ENCODE data around the gene CCDC134. TPM values are rescaled to one million over a fixed set of nuclear protein-coding genes. Genes with fewer than 3 reads are reported as not detected.

Gene CCDC134
- polyA plus RNA-seq, 1 donor (not counting 4 experiments of a cell fraction or from before 2014, with no cell fraction given), result 4.1 TPM

DNA sequence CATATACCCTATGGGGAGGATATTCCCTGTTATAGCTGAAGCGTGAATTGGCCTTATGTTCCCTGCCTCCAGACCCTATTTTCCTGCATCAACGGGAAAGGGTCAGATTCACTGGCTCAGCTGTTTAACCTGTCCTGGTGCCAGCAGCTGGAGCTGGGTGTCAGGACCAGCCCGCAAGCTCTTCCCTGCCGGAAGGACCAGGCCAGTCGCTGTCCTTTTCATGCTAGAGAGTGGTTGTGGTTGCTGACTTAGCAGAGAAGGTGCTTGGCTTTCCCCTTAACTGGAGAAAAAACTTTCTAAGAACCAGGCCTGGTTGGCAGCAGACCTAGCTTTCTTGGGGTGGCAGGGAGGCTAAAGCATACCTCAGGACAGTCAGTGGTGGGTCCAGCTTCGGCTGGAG, 27.2 kb downstream of the CCDC134 start:
- H4K20me1 ChIP-seq (ENCODE audit: control insufficient read depth, extremely low read depth, insufficient read depth, low read length), result no peaks in the 10 kb centered on the region
- no peak overlapping the region for H3K4me2 ChIP-seq (ENCODE audit: control insufficient read depth, extremely low read depth, insufficient read depth, low read depth, low read length)
- dilution Hi-C loops (cut with MboI; ENCODE audit: extremely low pct_ligation_motif_present, low sequenced_read_pairs), result no loop called here
- no peaks in the 10 kb centered on the region for H3K9me1 ChIP-seq (ENCODE audit: control insufficient read depth, extremely low read depth, insufficient read depth, low read length)
- H2AFZ ChIP-seq (ENCODE audit: control insufficient read depth, low read length), result no peak overlapping the region
- TF ChIP-seq EZH2 (IDR thresholded peaks at IDR 0.05; ENCODE audit: low read length) (no peak), CTCF (optimal IDR thresholded peaks at IDR 0.05 in 1 of 3, IDR thresholded peaks at IDR 0.05 in 1 of 3, conservative IDR thresholded peaks at IDR 0.05 in 1 of 3; ENCODE audit: extremely low read depth in 1 of 3, insufficient read depth in 2 of 3, low read length in 3 of 3) (no peak)
- H3K27me3 ChIP-seq (ENCODE audit: control insufficient read depth, extremely low read depth, insufficient read depth, low read length), result no peaks in the 10 kb centered on the region
- no peaks in the 10 kb centered on the region for H3K79me2 ChIP-seq (ENCODE audit: control insufficient read depth, insufficient read depth, low read length)
- peaks cover 0 to 2% of the 10 kb centered on the region in 2 experiments for H3K36me3 ChIP-seq (ENCODE audit: control insufficient read depth in 2 of 2, extremely low read depth in 1 of 2, insufficient read depth in 2 of 2, low read length in 2 of 2)
- H3K9ac ChIP-seq (ENCODE audit: control insufficient read depth, extremely low read depth, insufficient read depth, low read length), result no peak overlapping the region
- FAIRE-seq, result no peak
- no peak overlapping the region for H3K4me3 ChIP-seq (ENCODE audit: control insufficient read depth in 2 of 3, extremely low read depth in 1 of 3, insufficient read depth in 2 of 3, low read depth in 1 of 3, low read length in 3 of 3)
- no peak overlapping the region for H3K27ac ChIP-seq (ENCODE audit: control insufficient read depth, insufficient read depth, low read length)
- no peak for DNase-seq (ENCODE audit: low read depth, low spot score)
- H3K4me1 ChIP-seq (ENCODE audit: control insufficient read depth, extremely low read depth, insufficient read depth, low read length), result peaks cover 13% of the 10 kb centered on the region
- H3K9me3 ChIP-seq (ENCODE audit: control insufficient read depth, low read depth, low read length), result no peaks in the 10 kb centered on the region

- Histone ChIP-seq H3K4me3 (ENCODE audit: control insufficient read depth in 2 of 3, extremely low read depth in 1 of 3, insufficient read depth in 2 of 3, low read depth in 1 of 3, low read length in 3 of 3) (no peak overlapping the region), H3K9me1 (ENCODE audit: control insufficient read depth, extremely low read depth, insufficient read depth, low read length) (no peaks in the 10 kb centered on the region), H4K20me1 (ENCODE audit: control insufficient read depth, extremely low read depth, insufficient read depth, low read length) (no peaks in the 10 kb centered on the region), H3K9me3 (ENCODE audit: control insufficient read depth, low read depth, low read length) (no peaks in the 10 kb centered on the region), H3K36me3 (ENCODE audit: control insufficient read depth in 2 of 2, extremely low read depth in 1 of 2, insufficient read depth in 2 of 2, low read length in 2 of 2) (peaks cover 0 to 2% of the 10 kb centered on the region in 2 experiments), H3K4me2 (ENCODE audit: control insufficient read depth, extremely low read depth, insufficient read depth, low read depth, low read length) (no peak overlapping the region), H3K4me1 (ENCODE audit: control insufficient read depth, extremely low read depth, insufficient read depth, low read length) (peaks cover 13% of the 10 kb centered on the region), H3K9ac (ENCODE audit: control insufficient read depth, extremely low read depth, insufficient read depth, low read length) (no peak overlapping the region), H3K27me3 (ENCODE audit: control insufficient read depth, extremely low read depth, insufficient read depth, low read length) (no peaks in the 10 kb centered on the region), H2AFZ (ENCODE audit: control insufficient read depth, low read length) (no peak overlapping the region), H3K79me2 (ENCODE audit: control insufficient read depth, insufficient read depth, low read length) (peaks cover 5% of the 10 kb centered on the region), H3K27ac (ENCODE audit: control insufficient read depth, insufficient read depth, low read length) (no peak overlapping the region)
- TF ChIP-seq EZH2 (IDR thresholded peaks at IDR 0.05; ENCODE audit: low read length) (no peak), CTCF (optimal IDR thresholded peaks at IDR 0.05 in 1 of 3, IDR thresholded peaks at IDR 0.05 in 1 of 3, conservative IDR thresholded peaks at IDR 0.05 in 1 of 3; ENCODE audit: extremely low read depth in 1 of 3, insufficient read depth in 2 of 3, low read length in 3 of 3) (no peak)
- FAIRE-seq (no peak), DNase-seq (ENCODE audit: low read depth, low spot score) (no peak)
- dilution Hi-C loops (cut with MboI; ENCODE audit: extremely low pct_ligation_motif_present, low sequenced_read_pairs), result no loop called here
Measured at GRCh38 chr22:41828516-41828915, 28.0 kb downstream of the CCDC134 start.

All from keratinocyte (primary cell).